ENCODE measurements around the gene FBLN1. TPM values are rescaled to one million over a fixed set of nuclear protein-coding genes. Genes with fewer than 3 reads are reported as not detected.

FBLN1 gene
- total RNA-seq, 4 donors from 2014 or later: 48.6 to 92.1 (median 68.9) TPM

DNA sequence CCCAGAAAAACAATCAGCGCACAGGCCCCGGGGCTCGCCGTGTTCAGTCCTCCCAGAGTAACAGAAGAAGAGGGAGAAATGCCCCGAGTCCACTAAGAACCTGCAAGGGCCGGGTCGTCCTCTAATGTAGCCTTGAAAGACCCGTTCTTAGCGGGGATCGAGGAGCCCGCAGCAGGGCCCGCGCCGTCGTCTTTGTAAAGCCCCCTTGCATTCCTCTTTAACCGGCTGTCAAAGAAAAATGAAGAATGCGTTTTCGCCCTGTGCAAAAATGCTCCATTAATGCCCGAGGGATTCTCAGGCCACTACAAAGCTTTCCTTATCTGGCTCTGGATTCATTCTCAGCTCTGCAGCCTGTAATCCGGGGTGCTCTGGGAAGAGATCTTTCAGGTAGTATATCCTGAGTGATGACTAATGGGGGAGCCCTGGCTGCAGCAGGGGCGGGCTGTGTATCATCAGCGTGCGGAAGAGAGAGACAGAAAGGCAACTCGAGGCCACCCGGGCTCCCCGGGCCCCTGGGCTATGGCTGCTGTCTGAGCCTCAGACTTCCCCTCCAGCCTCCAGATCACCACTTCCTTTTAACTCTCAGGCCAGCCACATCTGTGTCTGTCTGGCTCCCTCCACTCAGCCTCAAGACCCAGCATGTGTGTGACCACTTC, 78.2 kb downstream of the FBLN1 start:
- peaks cover 0 to 6% (median 0%) of the 10 kb centered on the region in 4 donors for H3K4me1 ChIP-seq
- in situ Hi-C loops (cut with MboI; ENCODE audit: low pct_ligation_motif_present in 1 of 4, low pct_unique_long_range_greater_than_20kb in 1 of 4, low sequenced_read_pairs in 3 of 4): loop anchor here in 1 of 4 donors (10.0 kb wide), 1 partner anchor 404 kb away; no protein-coding TSS in a partner anchor
- H3K36me3 ChIP-seq: no peaks in the 10 kb centered on the region
- DNase-seq: no peak
- no peaks in the 10 kb centered on the region for H3K9me3 ChIP-seq
- TF ChIP-seq POLR2AphosphoS5 (IDR thresholded peaks at IDR 0.05): no peak
- no peak for TF ChIP-seq POLR2A (IDR thresholded peaks at IDR 0.05)
- WGBS, 2 donors (ENCODE audit: low coverage in 1 of 2): 80% methylated on average over 26 of the region's 26 CpGs; no CpG with 5 or more reads in 1 of the 2 donors
- H3K27ac ChIP-seq: no peak overlapping the region
- H3K27me3 ChIP-seq: peaks cover 21% of the 10 kb centered on the region
- no peak overlapping the region for H3K4me3 ChIP-seq
- intact Hi-C loops (cut with DNase I; ENCODE audit: low total_unique reads): no loop called here

DNA sequence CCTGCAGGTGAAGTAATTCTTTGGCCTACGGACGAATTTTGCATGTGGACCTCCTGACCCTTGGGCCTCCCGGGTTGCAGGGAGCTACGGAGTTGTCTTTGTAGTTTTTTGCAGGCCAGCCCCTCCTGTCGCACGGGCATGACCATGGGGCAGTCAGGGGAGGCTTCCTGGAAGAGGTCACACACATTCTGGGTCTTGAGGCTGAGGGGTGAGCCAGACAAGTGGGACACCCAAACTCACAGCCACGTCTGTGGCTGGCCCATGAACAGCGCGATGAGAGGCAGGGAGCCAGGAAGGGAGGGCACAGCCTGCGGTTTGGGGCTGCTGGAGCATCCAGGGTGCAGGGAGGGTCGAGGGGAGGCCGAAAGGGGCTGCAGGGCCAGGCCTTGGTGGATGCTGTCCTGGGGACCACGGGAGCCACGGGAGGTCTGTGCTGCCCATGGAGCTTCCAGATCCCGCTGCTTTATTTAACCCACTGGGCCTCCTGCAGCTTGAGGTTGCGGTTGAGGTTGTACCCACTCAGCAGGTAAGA, 78.9 kb downstream of the FBLN1 start:
- H3K4me1 ChIP-seq: peaks cover 0 to 6% (median 0%) of the 10 kb centered on the region in 4 donors
- TF ChIP-seq EP300 (IDR thresholded peaks at IDR 0.05; ENCODE audit: low read depth) (no peak), POLR2A (IDR thresholded peaks at IDR 0.05) (no peak), POLR2AphosphoS5 (IDR thresholded peaks at IDR 0.05) (no peak)
- TF ChIP-seq, protein P1, sequence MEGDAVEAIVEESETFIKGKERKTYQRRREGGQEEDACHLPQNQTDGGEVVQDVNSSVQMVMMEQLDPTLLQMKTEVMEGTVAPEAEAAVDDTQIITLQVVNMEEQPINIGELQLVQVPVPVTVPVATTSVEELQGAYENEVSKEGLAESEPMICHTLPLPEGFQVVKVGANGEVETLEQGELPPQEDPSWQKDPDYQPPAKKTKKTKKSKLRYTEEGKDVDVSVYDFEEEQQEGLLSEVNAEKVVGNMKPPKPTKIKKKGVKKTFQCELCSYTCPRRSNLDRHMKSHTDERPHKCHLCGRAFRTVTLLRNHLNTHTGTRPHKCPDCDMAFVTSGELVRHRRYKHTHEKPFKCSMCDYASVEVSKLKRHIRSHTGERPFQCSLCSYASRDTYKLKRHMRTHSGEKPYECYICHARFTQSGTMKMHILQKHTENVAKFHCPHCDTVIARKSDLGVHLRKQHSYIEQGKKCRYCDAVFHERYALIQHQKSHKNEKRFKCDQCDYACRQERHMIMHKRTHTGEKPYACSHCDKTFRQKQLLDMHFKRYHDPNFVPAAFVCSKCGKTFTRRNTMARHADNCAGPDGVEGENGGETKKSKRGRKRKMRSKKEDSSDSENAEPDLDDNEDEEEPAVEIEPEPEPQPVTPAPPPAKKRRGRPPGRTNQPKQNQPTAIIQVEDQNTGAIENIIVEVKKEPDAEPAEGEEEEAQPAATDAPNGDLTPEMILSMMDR (IDR thresholded peaks at IDR 0.05): no peak
- 80% methylated on average over 16 of the region's 16 CpGs; no CpG with 5 or more reads in 1 of the 2 donors for WGBS, 2 donors (ENCODE audit: low coverage in 1 of 2)
- no peak overlapping the region for H3K4me3 ChIP-seq
- no peaks in the 10 kb centered on the region for H3K9me3 ChIP-seq
- peaks cover 14% of the 10 kb centered on the region for H3K27me3 ChIP-seq
- no peak overlapping the region for H3K27ac ChIP-seq
- DNase-seq: no peak
- in situ Hi-C loops (cut with MboI; ENCODE audit: low pct_ligation_motif_present in 1 of 4, low pct_unique_long_range_greater_than_20kb in 1 of 4, low sequenced_read_pairs in 3 of 4) (loop anchor here in 1 of 4 donors (10.0 kb wide), 1 partner anchor 403 kb away; no protein-coding TSS in a partner anchor), intact Hi-C loops (cut with DNase I; ENCODE audit: low total_unique reads) (no loop called here)
- no peaks in the 10 kb centered on the region for H3K36me3 ChIP-seq

DNA sequence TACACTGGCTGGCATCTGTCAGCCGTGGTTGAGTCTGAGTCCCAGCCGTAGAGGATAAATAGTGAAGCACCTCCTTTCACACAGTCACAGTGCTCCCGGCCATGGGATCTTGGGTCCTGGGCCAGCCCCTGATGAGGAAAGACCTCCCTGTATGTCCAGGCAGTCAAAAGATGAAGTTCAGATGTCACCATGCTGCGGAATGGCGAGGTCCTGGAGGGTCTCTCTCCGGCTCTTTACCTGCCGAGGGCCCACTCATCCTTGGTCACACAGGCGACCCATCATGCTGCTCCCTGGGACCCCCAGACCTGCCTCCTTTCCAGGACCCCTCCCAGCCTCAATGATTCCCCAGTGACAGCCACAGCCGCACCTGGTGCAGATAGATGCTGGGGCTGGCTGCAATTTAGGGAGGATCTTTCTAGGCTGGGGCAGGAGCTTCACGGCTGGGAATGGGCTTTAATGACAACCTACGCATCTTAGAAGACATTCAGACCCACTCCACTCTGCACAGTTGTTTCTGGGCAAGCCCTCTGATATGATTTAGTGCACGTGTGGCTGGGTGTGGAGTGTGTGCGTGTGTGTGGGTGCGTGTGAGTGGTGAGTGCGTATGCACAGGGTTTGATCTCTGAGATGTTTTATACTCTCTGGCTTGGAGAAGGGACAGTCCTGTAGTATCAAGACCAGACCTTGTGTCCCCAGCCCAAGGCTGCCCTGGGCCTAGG, 79.7 kb downstream of the FBLN1 start:
- Histone ChIP-seq H3K27me3 (peaks cover 7% of the 10 kb centered on the region), H3K27ac (no peak overlapping the region), H3K9me3 (no peaks in the 10 kb centered on the region), H3K36me3 (no peaks in the 10 kb centered on the region), H3K4me1 (peaks cover 0 to 6% (median 0%) of the 10 kb centered on the region in 4 donors), H3K4me3 (no peak overlapping the region)
- 67% methylated on average over 15 of the region's 15 CpGs; no CpG with 5 or more reads in 1 of the 2 donors for WGBS, 2 donors (ENCODE audit: low coverage in 1 of 2)
- no peak for DNase-seq
- intact Hi-C loops (cut with DNase I; ENCODE audit: low total_unique reads): no loop called here
- in situ Hi-C loops (cut with MboI; ENCODE audit: low pct_ligation_motif_present in 1 of 4, low pct_unique_long_range_greater_than_20kb in 1 of 4, low sequenced_read_pairs in 3 of 4): loop anchor here in 1 of 4 donors (10.0 kb wide), 1 partner anchor 402 kb away; no protein-coding TSS in a partner anchor
- TF ChIP-seq POLR2A (IDR thresholded peaks at IDR 0.05) (no peak), POLR2AphosphoS5 (IDR thresholded peaks at IDR 0.05) (no peak), EP300 (IDR thresholded peaks at IDR 0.05; ENCODE audit: low read depth) (no peak)
- TF ChIP-seq, protein P1 (IDR thresholded peaks at IDR 0.05): no peak

GRCh38 chr22:45582955-45583320, 80.3 kb downstream of the FBLN1 start:
- Histone ChIP-seq H3K27me3 (peaks cover 5% of the 10 kb centered on the region), H3K4me1 (peaks cover 0 to 4% (median 0%) of the 10 kb centered on the region in 4 donors), H3K36me3 (no peaks in the 10 kb centered on the region), H3K4me3 (no peak overlapping the region), H3K27ac (no peak overlapping the region), H3K9me3 (no peaks in the 10 kb centered on the region)
- 82% methylated on average over 6 of the region's 6 CpGs; no CpG with 5 or more reads in 1 of the 2 donors for WGBS, 2 donors (ENCODE audit: low coverage in 1 of 2)
- no peak for TF ChIP-seq POLR2AphosphoS5 (IDR thresholded peaks at IDR 0.05)
- no peak for TF ChIP-seq POLR2A (IDR thresholded peaks at IDR 0.05)
- TF ChIP-seq EP300 (IDR thresholded peaks at IDR 0.05; ENCODE audit: low read depth): no peak
- TF ChIP-seq, protein P1 (IDR thresholded peaks at IDR 0.05): no peak
- no peak for DNase-seq
- intact Hi-C loops (cut with DNase I; ENCODE audit: low total_unique reads) (no loop called here), in situ Hi-C loops (cut with MboI; ENCODE audit: low pct_ligation_motif_present in 1 of 4, low pct_unique_long_range_greater_than_20kb in 1 of 4, low sequenced_read_pairs in 3 of 4) (loop anchor here in 1 of 4 donors (10.0 kb wide), 1 partner anchor 402 kb away; no protein-coding TSS in a partner anchor)

Measured in transverse colon (tissue), 4 donors.